Activated CD4-positive, alpha-beta T cell treated with anti-CD3 and anti-CD28 coated beads for 4 hours (primary cell): ENCODE results near the gene ARL4C.
"Not testable (repeated sequence)": the region's sequence is repeated elsewhere in the genome, so short reads cannot be mapped to it uniquely, and the experiment has no call there.

Experiments
- DNase-seq, 2 donors: peaks; one replicate each; pipeline ENCODE4 v3.0.0-alpha.2; 2020

Gene ARL4C

DNA sequence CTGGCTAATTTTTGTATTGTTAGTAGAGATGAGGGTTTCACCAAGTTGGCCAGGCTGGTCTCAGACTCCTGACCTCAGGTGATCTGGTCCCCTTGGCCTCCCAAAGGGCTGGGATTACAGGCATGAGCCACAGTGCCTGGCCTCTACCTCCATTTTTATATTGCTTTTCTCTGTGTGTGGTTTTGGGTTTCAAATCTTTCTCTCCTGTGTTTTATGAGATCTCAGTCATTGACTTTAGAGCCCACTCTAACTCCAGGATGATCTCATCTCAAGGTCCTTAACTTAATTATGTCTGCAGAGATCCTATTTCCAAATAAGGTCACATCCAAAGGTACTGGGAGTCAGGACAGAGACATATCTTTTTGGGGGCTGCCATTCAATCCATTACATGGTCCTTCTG lies 24.7 kb downstream of the ARL4C start:
- DNase-seq, result no peak

DNA sequence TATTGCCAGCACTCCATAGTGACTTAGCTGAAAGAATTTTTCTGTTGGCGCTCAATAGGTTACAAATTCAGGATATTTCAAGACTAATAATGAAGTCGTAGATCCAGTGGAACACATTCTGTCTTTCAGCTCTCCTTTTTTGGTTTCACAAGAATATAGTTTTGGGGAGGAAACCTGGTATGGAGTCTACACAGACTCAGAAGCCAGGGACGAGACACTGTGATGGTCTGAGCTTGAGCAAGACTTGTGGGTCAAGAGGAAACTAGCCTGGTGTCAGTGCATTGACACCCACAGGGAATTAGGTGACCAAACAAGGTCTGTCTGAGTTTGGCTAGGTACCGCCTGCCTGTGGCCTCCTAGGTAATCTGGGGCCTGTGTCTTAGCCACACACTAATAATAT lies 26.9 kb downstream of the ARL4C start:
- no peak for DNase-seq

DNA sequence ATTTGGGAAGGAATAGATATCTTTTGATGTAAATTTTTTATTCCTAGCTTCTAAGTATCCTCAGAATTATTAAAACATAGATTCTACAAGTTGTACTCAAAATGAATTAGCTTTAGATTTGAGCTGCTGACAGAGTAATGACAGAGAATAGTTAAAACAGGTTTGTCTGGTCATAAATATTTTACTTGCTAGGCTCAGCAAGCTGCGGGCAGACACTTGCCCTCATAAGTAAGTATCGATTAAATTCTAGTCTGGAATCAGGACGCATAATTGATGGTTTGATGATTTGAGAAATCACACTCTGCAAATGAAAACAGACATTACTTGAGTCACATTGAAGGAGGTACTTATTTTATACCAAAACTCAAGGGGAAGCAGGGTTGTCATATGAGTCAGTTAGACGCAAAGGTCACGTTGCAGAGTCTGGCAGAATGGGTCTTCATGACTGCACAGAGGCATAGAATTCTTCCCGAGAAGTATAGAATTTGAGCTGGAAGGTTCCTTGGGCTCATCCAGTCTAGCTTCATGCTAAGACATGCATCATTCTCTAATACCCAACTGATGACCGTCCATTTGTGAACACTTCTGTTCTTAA lies 27.5 kb downstream of the ARL4C start:
- no peak for DNase-seq

DNA sequence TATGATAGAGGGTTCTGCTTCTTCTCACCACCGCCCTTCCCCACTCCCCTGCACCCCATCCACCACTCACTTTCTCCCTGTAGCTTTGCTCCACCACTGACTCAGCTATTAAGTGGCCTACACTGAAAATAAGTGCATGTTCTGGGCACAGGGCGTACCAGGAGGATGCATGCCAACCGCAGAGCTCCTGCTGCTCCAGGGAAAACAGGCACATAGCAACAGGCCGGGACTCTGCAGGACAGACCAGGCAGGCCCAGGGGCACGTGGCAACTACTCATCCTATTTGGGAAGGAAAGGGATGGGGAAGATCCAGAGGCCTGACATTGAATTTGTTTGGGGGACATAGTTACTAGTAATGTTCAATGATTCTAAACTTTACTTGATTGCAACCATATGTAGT lies 28.4 kb downstream of the ARL4C start:
- no peak for DNase-seq

DNA sequence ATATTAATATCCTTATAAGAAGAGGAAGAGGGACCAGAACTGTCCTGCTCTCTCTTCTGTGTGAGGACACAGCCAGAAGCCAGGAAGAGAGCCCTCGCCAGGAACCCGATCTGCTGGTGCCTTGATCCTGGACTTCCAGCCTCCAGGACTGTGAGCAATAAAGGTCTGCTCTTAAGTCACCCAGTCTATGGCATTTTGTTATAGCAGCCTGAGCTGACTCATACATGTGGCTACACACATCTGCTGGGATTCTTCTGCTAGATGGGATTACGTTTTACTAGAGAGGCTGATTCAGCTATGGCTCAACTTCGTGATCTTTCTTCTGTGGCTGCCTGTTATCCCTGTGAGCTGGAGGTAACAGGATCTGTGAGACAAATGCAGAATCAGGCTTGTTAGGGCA lies 29.6 kb downstream of the ARL4C start:
- no peak for DNase-seq

DNA sequence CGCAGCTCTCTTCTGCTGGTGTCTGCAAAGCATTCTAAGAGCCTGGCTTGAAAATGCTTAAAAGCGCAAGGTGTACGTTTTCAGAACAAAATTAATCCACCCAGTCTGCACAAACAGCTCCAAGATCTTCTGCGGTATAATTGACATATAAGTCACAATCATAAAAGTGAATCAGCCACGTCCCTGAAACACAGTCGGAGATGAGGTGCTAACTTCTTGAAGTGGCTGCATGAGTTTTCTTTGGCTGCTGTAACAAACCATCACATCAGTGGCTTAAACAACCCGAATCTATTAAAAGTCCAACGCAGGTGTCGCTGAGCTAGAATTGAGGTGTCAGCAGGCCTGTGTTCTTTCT lies 32.6 kb downstream of the ARL4C start:
- DNase-seq, result no peak

DNA sequence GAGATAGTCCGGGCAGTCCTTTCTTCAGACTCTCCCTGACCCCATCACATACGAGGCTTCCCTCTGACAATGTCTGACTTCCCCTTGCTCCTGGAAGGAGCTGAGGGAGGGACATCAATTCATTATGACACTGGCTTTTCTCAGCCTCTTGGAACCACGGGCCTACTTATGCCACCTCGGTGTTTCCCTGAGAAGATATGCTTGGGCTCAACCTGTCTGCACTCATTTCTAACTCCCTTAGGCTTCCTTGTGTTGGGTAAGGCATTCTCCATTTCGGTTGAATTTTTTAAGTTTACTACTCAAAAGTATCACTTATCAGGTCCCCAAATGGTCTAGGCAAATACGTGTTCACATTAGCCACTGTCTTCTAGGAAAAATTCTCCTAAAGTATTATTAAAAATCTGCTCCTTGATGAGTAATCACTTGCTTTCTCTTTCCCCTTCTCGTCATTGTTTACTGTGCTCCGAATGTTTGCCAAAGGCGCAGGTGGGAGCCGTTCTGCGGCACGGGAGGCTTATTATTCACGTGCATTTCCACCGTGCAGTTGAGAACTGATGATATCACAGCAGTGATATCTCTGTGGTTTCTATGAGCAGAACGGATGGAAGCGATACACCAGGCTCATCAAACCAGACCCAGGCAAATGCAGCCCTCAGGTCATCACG lies 33.1 kb downstream of the ARL4C start:
- peak; percentile 75 to 77 for DNase-seq

DNA sequence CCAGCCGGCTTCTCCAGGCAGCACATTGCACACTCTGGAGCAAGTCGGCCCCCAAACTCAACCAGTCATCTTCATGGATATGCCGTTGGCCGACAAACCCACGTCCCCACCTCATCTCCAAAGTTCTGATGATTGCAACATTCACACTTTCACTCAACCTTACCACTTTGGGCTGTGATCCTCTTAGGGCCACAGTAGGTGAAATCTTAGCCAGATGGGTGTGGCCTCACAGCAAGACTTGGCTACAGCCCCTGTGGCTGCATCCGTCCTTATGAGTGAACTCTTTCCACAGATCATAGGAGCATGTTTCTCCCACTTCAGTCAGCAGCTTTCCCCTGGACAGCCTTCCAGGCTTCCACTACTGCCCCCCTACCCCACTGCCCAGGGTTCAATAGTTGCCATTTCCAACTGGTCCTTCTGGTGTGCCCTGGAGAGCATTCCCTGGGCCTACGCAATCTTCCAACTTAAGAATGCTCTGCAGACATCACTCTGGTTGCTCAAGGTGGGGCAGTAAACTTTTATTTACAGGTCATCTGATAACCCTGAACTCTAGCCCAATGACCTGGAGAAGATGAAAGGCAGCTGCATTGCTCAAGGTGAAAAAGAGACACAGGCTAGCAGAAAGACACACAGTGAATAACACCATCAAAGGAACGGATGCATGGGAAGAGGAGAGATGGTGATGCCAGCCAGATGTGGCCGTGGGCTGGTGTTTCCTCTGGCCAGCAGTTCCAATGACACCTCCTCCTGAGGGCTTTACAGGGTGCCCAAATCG lies 34.5 kb downstream of the ARL4C start:
- DNase-seq, result no peak

DNA sequence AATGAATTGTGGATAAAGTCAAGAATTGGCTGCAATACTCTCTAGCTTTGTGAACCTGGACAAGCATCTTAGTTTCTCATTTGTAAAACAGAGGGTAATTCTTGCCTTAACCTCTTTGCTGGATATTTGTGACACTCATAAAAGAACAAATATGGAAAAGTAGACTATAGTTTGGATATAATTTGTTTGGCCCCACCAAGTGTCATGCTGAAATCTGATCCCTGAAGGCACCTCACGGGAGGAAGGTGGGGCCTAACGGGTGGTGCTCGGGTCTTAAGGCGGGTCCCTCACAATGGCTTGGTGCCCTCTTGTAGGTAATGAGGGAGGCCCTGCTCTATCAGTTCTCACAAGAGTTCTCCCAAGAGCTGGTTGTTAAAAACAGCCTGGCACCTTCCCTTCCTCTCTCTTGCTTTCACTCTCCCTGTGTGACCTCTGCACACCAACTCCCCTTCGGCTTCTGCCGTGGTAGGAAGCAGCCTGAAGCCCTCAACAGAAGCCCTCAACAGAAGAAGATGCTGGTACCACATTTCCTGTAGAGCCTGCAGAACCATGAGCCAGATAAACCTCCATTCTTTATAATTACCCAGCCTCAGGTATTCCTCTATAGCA lies 37.4 kb downstream of the ARL4C start:
- no peak for DNase-seq

DNA sequence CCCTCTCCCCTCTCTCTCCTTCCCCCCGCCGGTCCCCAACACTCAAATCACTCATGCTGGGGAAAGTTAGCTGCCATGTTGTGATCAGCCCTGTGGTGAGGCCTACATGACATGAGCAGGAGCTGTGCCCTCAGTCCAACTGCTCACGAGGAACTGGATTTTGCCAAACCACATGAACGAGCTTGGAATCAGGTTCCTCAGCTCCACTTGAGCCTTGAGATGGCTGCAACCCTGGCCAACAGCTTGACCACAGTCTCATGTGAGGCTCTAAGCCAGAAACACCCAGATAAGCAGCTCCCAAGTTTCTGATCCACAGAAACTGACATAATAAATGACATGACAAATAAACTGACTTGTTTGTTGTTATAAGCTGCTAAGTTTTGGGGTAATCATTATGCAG lies 38.4 kb downstream of the ARL4C start:
- no peak for DNase-seq

DNA sequence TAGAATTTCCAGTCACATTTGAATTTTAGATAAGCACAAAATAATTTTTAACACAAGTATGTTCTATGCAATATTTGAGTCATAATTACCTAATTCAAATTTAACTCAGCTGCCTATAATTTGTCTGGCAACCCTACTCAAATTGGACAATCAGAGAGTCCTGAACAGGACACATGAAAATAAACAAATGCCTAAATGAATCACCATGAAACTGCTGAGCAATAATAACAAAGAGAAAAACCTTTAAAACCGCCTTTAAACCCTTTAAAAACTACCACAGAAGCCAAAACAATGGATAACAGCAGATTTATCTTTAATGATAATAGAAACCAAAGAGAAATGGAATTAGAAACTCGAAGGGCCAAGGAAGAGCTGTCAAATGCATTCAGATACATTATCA lies 39.5 kb downstream of the ARL4C start:
- no peak for DNase-seq

DNA sequence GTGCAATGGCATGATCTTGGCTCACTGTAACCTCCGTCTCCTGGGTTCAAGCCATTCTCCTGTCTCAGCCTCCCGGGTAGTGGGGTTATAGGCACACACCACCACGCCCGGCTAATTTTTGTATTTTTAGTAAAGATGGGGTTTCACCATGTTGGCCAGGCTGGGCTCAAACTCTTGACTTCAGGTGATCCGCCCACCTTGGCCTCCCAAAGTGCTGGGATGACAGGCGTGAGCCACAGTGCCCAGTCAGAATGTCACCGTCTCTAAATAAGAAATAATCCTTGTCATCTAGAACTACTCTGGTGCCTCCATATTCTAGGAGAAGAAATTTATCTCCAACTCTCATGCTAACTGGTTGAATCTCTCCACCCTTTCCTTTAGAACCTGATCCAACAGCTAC lies 41.6 kb downstream of the ARL4C start:
- not testable (repeated sequence) for DNase-seq

DNA sequence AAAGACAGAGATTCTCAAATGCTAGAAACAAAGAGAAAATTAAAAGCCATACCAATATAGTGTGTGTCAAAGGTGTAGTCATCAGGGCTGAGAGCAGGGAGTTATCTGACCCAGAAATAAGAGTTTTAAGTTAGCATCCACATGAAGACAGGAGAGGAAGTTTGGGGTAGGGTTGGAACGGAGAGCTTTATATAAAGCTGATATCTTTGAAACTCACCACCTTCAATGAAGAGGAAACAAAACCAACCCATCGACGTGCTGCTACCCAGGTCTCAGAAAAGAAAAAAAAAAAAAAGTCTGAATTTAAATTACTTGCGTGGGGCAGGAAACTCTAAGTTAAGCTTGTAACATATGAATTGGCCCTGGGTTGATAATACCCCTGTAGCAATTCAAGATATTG lies 42.4 kb downstream of the ARL4C start:
- DNase-seq, result peak in 1 of 2 donors; percentile 21

DNA sequence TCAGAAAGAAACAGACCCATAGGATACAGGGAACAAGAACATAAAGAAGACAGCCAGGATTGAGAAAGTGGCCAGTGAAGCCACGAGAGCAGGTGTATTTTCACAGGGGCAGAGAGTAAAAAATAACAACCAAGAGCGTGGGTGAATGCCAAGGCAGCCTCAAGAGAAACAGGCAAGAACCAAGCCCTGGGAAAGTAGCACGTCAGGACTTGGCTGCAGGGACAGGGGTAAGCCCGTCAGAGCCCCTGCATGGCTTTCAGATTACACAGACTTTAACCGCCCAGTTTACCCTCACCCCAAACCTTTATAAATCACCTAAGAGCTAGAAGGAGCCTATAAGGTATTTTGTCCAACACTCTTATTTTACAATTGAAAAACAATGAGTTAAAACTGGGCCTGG lies 43.7 kb downstream of the ARL4C start:
- DNase-seq, result peak in 1 of 2 donors; percentile 22

DNA sequence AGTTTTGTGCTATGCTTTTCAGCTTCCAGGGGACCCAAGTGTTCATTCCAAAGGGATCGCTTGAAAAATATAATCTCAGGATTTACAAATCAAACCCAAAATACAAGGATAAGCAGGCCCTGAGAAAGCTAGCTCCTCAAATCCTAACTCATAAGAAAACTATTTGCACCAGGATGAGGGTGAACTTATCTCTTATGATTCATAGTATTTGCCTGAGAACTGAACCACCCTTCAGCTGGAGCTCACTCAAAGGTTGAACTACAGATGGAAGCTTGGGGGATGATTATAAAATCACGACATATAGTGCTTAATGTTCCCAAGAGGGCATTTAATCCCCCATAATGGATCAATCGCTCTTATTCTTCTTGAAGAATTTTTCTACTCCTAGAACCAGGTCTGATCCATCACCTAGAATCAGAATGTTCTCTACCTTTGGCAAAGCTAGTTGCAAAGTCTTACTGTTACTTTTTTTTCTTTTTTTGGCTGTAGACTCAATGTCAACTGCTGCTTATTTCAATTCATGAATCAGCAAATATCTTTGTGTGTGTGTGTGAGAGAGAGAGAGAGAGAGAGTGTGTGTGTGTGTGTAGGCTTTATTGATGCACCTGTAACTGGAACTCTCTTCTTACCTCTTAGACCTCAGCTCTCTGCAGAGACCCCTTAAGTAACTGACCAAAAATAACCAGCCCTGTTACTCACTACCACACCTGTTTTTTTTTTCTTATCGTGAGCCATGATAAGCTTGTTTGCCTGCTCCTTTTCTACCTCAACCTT lies 44.8 kb downstream of the ARL4C start:
- no peak for DNase-seq

DNA sequence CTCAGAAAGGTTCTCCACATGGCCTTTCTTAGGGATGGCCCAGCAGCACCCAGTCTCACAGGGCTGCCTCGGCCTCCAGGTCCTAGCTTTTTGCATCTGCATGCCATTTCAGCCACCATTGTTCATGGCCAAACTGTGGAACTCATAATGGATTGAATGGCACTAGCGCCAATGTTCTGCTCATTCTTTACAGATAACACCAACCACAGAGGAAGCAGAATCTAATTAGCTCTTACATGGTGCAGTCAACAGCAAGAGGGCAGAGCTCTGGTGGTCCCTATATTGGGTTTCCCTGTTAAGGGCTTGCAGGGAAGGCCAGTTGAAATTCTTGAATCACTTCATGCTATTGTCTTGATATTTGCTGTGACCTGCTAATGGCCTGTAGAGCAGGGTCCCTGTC lies 45.6 kb downstream of the ARL4C start:
- DNase-seq, result no peak

DNA sequence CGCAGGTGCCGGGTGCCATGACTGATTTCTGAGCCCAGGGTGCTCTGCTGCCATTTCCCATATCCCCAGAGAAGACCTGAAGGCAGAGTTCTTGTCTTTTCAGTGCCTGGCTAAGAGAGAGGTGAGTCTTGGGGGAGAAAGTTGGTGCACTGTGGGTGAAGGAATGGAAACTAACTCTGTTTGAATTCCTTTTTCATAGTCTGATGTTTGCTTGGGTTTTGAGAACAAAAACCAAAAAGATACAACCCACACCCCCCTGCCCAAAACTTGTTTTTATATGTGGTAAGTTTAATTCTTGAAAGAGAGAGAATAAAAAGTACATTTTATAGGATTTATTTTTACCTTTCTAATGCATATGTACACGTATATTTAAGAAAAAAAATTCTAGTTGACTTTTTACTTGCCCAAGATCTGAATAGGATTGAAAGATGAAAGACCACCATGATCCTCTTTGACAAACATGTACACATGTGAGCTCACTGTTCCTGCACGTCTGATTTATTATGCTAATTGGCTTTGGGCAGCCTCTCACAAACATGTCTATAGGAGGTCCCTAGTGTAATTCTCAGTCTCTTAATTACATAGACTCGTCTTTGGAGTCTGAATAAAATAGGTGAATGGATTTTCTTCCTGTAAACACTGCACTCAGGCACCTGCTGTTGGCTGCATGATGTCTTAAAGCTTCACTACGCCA lies 46.3 kb downstream of the ARL4C start:
- no peak for DNase-seq

DNA sequence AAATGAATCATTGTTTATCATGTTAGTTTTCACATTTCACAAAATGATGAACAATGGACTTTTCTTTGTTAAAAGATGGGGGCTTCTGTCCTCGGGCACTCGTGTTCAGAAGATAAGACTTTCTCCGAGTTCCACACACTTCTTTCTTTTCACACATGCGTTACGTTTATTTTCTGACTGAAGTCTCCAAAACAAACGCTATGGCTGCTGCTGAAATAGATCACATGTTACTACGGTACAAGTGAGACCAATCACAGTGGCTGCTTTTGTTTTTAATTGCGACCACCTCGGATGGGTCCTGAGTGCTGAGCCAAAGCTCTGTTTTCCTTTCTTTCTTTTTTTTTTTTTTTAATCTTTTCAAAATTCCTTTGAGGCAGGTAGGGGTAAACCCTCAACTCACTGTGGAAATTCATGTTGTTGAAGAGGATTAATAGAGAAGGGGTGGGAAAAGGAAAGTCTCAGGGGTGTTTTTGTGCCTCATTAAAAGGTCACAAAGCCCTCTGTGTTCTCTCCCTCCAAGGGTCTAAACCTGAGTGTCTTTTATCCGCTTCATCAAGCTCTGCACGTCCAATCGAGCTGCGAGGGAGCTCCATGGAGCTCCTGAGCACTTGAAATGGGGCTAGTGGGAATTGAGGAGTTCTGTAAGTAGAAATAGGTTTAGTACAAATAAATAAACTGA lies 48.2 kb downstream of the ARL4C start:
- DNase-seq, result no peak

DNA sequence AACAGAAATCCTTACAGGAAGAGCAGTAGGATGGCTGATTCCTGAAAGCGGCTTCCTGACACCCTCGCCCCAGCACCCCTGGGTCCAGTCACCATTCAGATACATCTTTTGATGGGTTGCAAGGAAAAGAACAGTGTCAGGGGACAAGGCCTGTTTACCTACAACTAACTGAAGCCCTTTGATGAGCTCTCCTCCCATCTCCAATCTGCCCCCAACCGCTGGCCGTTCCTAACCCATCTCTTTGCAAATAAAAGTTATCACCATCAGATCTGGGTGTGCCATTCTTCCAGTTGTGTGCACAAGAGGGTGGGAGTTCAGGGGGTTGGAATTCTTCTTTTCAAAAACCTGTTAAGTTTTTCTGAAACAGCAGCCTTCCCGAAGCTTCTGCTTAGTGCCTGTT lies 48.9 kb downstream of the ARL4C start:
- DNase-seq, result no peak

DNA sequence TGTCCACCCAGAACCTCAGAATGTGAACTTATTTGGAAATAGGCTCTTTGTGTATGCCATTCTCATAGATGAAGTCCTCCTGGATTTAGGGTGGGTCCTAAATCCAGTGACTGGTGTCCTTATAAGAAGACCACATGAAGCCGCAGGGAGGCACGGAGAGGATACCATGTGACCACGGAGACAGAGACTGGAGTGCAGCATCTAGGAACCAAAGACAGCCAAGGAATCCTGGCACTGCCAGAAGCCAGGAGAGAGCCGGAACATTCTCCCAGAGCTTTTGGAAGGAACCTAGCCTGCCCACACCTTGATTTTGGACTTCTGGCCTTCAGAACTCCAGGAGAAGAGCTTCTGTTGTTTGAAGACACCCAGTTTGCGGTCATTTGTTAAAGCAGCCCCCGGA lies 49.7 kb downstream of the ARL4C start:
- DNase-seq, result no peak

DNA sequence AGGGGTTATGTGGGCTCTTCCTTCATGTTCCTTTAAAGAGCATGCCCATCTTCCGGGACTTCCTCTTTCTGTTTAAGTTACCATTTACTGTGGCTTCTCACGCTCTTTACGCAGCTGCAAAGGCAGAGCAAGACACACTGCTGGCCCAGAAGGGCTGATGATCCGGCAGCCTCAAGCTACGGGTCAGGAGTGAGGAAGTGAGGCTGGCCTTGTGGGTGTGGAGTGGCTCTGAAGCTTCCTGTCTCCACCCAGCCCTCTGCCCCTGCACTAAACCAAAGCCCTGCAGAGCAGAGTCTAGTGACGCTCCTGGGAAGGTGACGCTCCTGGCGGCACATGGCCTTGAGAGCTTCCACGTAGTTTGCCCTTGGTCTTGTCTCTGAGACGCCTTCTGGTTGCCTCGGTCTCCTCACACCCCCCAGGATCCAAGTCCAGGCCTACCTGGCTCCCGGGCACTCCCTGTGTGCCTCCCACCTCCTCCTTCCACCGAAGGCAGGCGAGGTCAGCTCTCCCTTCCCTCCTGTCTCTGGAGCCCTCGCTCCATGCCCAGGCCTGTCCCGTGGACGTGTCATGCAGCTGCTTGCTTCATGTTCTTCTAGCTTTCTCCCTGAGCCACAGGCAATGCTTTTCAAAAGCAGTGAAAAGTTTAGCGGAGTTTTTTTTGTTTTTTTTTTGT lies 50.3 kb downstream of the ARL4C start:
- peak; percentile 57 to 71 for DNase-seq
